ENCODE results near the gene MAP7. TPM values are rescaled to one million over a fixed set of nuclear protein-coding genes. Genes with fewer than 3 reads are reported as not detected.

The MAP7 gene
- total and polyA plus RNA-seq, 2 of the 13 experiments (the other 11 are each of a cell fraction or from before 2014, with no cell fraction given), result 0.04 TPM; not detected in 1

GRCh38 chr6:136514591-136514990, 35.6 kb downstream of the MAP7 start:
- ATAC-seq (no peak), FAIRE-seq (no peak), DNase-seq (ENCODE audit: low spot score) (no peak)
- intact Hi-C loops (cut with micrococcal nuclease; ENCODE audit: unreplicated experiment) (no loop called here), in situ Hi-C loops (cut with HindIII; ENCODE audit: extremely low pct_ligation_motif_present, low pct_unique_long_range_greater_than_20kb) (no loop called here)
- Histone ChIP-seq H3K27me3 (ENCODE audit: control insufficient read depth in 1 of 2, insufficient read depth in 2 of 2, low read length in 2 of 2) (no peaks in the 10 kb centered on the region; a peak in 1 of 5 replicates), H2AFZ (ENCODE audit: low read length) (no peak overlapping the region), H3K4me2 (ENCODE audit: low read depth, low read length) (no peak overlapping the region), H3K4me1 (ENCODE audit: insufficient read depth, low read length) (no peaks in the 10 kb centered on the region), H3K4me3 (replicated peaks in 1 of 3; ENCODE audit: insufficient read depth in 1 of 3, low read depth in 2 of 3, low read length in 3 of 3) (no peak overlapping the region), H3K36me3 (replicated peaks in 1 of 2; ENCODE audit: control insufficient read depth in 1 of 2, insufficient read depth in 2 of 2, low read length in 2 of 2) (no peaks in the 10 kb centered on the region), H3K27ac (ENCODE audit: extremely low read length, insufficient read depth, low read length) (no peak overlapping the region), H3K79me2 (ENCODE audit: insufficient read depth, low read length) (no peaks in the 10 kb centered on the region), H3K9me3 (ENCODE audit: low read length) (no peaks in the 10 kb centered on the region), H4K20me1 (ENCODE audit: insufficient read depth, low read length) (no peaks in the 10 kb centered on the region), H3K9ac (ENCODE audit: insufficient read depth, low read depth, low read length) (no peak overlapping the region)
- no TSS peak for BruUV-seq (replicated peaks)
- ChIA-PET CTCF (ENCODE audit: low intra/inter-chr PET ratio, low total read pairs) (no interaction called here), POLR2A (no interaction called here)
- 24% methylated on average over 4 of the region's 4 CpGs for WGBS (ENCODE audit: low lambda C conversion rate)
- TF ChIP-seq ZNF724P (CRISPR knock-in tag; IDR thresholded peaks at IDR 0.05; ENCODE audit: borderline replicate concordance) (no peak), THYN1 (CRISPR knock-in tag; IDR thresholded peaks at IDR 0.05; ENCODE audit: borderline replicate concordance, low read depth) (no peak), ZBTB7B (CRISPR knock-in tag; IDR thresholded peaks at IDR 0.05) (no peak), PHF20 (CRISPR knock-in tag; IDR thresholded peaks at IDR 0.05) (no peak), ZNF781 (CRISPR knock-in tag; IDR thresholded peaks at IDR 0.05; ENCODE audit: borderline replicate concordance, not compliant biosample characterization) (no peak), KLF15 (CRISPR knock-in tag; IDR thresholded peaks at IDR 0.05; ENCODE audit: borderline replicate concordance) (no peak), KLF13 (CRISPR knock-in tag; IDR thresholded peaks at IDR 0.05) (no peak), STAG1 (CRISPR knock-in tag; IDR thresholded peaks at IDR 0.05) (no peak)

- Histone ChIP-seq H4K20me1 (ENCODE audit: insufficient read depth, low read length) (no peaks in the 10 kb centered on the region), H3K9me3 (ENCODE audit: low read length) (no peaks in the 10 kb centered on the region), H3K27ac (ENCODE audit: extremely low read length, insufficient read depth, low read length) (no peak overlapping the region), H3K4me1 (ENCODE audit: insufficient read depth, low read length) (no peaks in the 10 kb centered on the region), H3K9ac (ENCODE audit: insufficient read depth, low read depth, low read length) (no peak overlapping the region), H3K27me3 (ENCODE audit: control insufficient read depth in 1 of 2, insufficient read depth in 2 of 2, low read length in 2 of 2) (no peaks in the 10 kb centered on the region; a peak in 1 of 5 replicates), H2AFZ (ENCODE audit: low read length) (no peak overlapping the region), H3K4me2 (ENCODE audit: low read depth, low read length) (no peak overlapping the region), H3K79me2 (ENCODE audit: insufficient read depth, low read length) (no peaks in the 10 kb centered on the region), H3K4me3 (replicated peaks in 1 of 3; ENCODE audit: insufficient read depth in 1 of 3, low read depth in 2 of 3, low read length in 3 of 3) (no peak overlapping the region), H3K36me3 (replicated peaks in 1 of 2; ENCODE audit: control insufficient read depth in 1 of 2, insufficient read depth in 2 of 2, low read length in 2 of 2) (no peaks in the 10 kb centered on the region)
- intact Hi-C loops (cut with micrococcal nuclease; ENCODE audit: unreplicated experiment), result no loop called here
- TF ChIP-seq RFX5 (IDR thresholded peaks at IDR 0.05; ENCODE audit: low read depth, low read length), result 0 out of 2 replicates have a peak, but pooled peaks have one; percentile 16
- TF ChIP-seq HDAC1 (CRISPR knock-in tag; IDR thresholded peaks at IDR 0.05), result no peak
- no peak for ATAC-seq
- FAIRE-seq, result no peak
- no TSS peak for BruUV-seq (replicated peaks)
- WGBS (ENCODE audit: low lambda C conversion rate), result 0% methylated on average over 3 of the region's 3 CpGs
- CTCF ChIA-PET (ENCODE audit: low intra/inter-chr PET ratio, low total read pairs), result no interaction called here
- POLR2A ChIA-PET, result no interaction called here
- no peak for DNase-seq (ENCODE audit: low spot score)
- in situ Hi-C loops (cut with HindIII; ENCODE audit: extremely low pct_ligation_motif_present, low pct_unique_long_range_greater_than_20kb), result no loop called here
These were observed 38.3 kb downstream of the MAP7 start for GRCh38 chr6:136511926-136512325.

Data from HepG2 (cell line).